WTC11 (cell line): ENCODE data around the gene DDX20. TPM values are rescaled to one million over a fixed set of nuclear protein-coding genes. Genes with fewer than 3 reads are reported as not detected.

ENCODE experiments used
- ATAC-seq: fragments of 200-7000 bp; cut with Tn5 transposase; 2 replicates; pipeline ENCODE4 v1.10.0; 2021; ENCODE audit warnings: mild to moderate bottlenecking, moderate library complexity
- CTCF ChIA-PET: fragments of 300-600 bp; sonication (Branson Sonifier 250); formaldehyde crosslinking; loops from one replicate; lab custom pipeline; 2021; ENCODE audit warnings: antibody characterized with exemption; lab: Charles Lee
- POLR2A ChIA-PET: fragments of 350-600 bp; sonication (Branson Sonifier 250); formaldehyde crosslinking; loops from one replicate; lab custom pipeline; 2021; ENCODE audit warnings: antibody characterized with exemption; lab: Charles Lee
- DNase-seq: peaks from one replicate; pipeline ENCODE4 v3.0.0; 2021; ENCODE audit warnings: low spot score
- H3K27ac Mint-ChIP-seq: 2 replicates; pipeline ENCODE4 v1.8.0; 2021; ENCODE audit warnings: mixed read lengths
- H3K27me3 Mint-ChIP-seq: 2 replicates; pipeline ENCODE4 v1.8.0; 2021; ENCODE audit warnings: low read depth, mild to moderate bottlenecking, moderate library complexity, mixed read lengths
- H3K36me3 Mint-ChIP-seq: 2 replicates; pipeline ENCODE4 v1.8.0; 2021; ENCODE audit warnings: mixed read lengths
- H3K4me1 Mint-ChIP-seq: 2 replicates; pipeline ENCODE4 v1.8.0; 2022; ENCODE audit warnings: mixed read lengths
- H3K4me3 Mint-ChIP-seq: 2 replicates; pipeline ENCODE4 v1.8.0; 2021; ENCODE audit warnings: mild to moderate bottlenecking, moderate library complexity, mixed read lengths
- H3K9me3 Mint-ChIP-seq: 2 replicates; pipeline ENCODE4 v1.8.0; 2021; ENCODE audit warnings: mixed read lengths
- CTCF ChIP-seq: fragments of 200-600 bp; IDR thresholded peaks from 2 replicates; pipeline ENCODE4 v1.8.0; 2022; ENCODE audit warnings: antibody characterized with exemption
- FOXK1 ChIP-seq: sonication (generic); formaldehyde crosslinking; IDR thresholded peaks from 2 replicates; pipeline ENCODE4 v1.8.0; 2022; ENCODE audit warnings: mild to moderate bottlenecking, moderate library complexity, missing genetic modification reagents
- GTF2I ChIP-seq: fragments of 250-450 bp; sonication (Bioruptor Pico); conservative IDR thresholded peaks from 2 replicates; pipeline ENCODE4 v1.4.0; 2021; ENCODE audit warnings: mild to moderate bottlenecking
- JAZF1 ChIP-seq: fragments of 250-450 bp; sonication (Bioruptor Pico); IDR thresholded peaks from 2 replicates; pipeline ENCODE4 v1.9.0; 2021; ENCODE audit warnings: moderate library complexity, mild to moderate bottlenecking, inconsistent platforms
- JUN ChIP-seq: sonication (generic); formaldehyde crosslinking; IDR thresholded peaks from 2 replicates; pipeline ENCODE4 v1.8.0; 2023; ENCODE audit warnings: mild to moderate bottlenecking, missing genetic modification reagents
- SP1 ChIP-seq: sonication (generic); formaldehyde crosslinking; conservative IDR thresholded peaks from 2 replicates; pipeline ENCODE4 v1.8.1; 2022; ENCODE audit warnings: missing genetic modification reagents
- STAT6 ChIP-seq: sonication (generic); formaldehyde crosslinking; conservative IDR thresholded peaks from 2 replicates; pipeline ENCODE4 v1.8.1; 2023; ENCODE audit warnings: mild to moderate bottlenecking, low read depth, missing genetic modification reagents, moderate library complexity
- TEAD4 ChIP-seq: sonication (generic); formaldehyde crosslinking; IDR thresholded peaks from 2 replicates; pipeline ENCODE4 v1.8.0; 2022; ENCODE audit warnings: mild to moderate bottlenecking, missing genetic modification reagents
- ZNF121 ChIP-seq: sonication (generic); formaldehyde crosslinking; IDR thresholded peaks from 2 replicates; pipeline ENCODE4 v1.8.0; 2023; ENCODE audit warnings: missing genetic modification reagents
- total RNA-seq: library from RNA; stranded (reverse); gene quantifications from 3 replicates; pipeline ENCODE4 v1.2.3, GENCODE V29; 2021
- TF ChIP-seq, protein P1 (sequence below): sonication (generic); formaldehyde crosslinking; IDR thresholded peaks from 2 replicates; pipeline ENCODE4 v1.8.0; 2022; ENCODE audit warnings: mild to moderate bottlenecking, missing genetic modification reagents
- TF ChIP-seq, protein P2 (sequence below): sonication (generic); formaldehyde crosslinking; IDR thresholded peaks from 2 replicates; pipeline ENCODE4 v1.8.0; 2022; ENCODE audit warnings: mild to moderate bottlenecking, missing genetic modification reagents

DDX20 gene
- total RNA-seq, 1 experiment from 2014 or later, result 19.3 TPM

- Mint-ChIP-seq H3K9me3 (no peaks in the 10 kb centered on the region), H3K36me3 (no peaks in the 10 kb centered on the region), H3K4me3 (no peak overlapping the region), H3K27me3 (no peaks in the 10 kb centered on the region), H3K27ac (peak overlapping the region; percentile 58), H3K4me1 (peaks cover 51% of the 10 kb centered on the region)
- peak; percentile 15 for ATAC-seq
- ChIA-PET CTCF (interaction anchor here (1.0 to 2.5 kb wide), 8 partner anchors 16 to 238 kb away, joined by 3 to 12 read pairs (median 6); no protein-coding TSS in a partner anchor), POLR2A (interaction anchor here (0.9 to 1.5 kb wide), 2 partner anchors 18 to 19 kb away, joined by 3 to 5 read pairs; partner anchors contain the start of gene INKA2)
- no peak for TF ChIP-seq GTF2I
- no peak for TF ChIP-seq SP1 (CRISPR knock-in tag)
- 0 out of 2 replicates have a peak, but pooled peaks have one; percentile 30 for TF ChIP-seq FOXK1 (CRISPR knock-in tag)
- TF ChIP-seq, protein P1, sequence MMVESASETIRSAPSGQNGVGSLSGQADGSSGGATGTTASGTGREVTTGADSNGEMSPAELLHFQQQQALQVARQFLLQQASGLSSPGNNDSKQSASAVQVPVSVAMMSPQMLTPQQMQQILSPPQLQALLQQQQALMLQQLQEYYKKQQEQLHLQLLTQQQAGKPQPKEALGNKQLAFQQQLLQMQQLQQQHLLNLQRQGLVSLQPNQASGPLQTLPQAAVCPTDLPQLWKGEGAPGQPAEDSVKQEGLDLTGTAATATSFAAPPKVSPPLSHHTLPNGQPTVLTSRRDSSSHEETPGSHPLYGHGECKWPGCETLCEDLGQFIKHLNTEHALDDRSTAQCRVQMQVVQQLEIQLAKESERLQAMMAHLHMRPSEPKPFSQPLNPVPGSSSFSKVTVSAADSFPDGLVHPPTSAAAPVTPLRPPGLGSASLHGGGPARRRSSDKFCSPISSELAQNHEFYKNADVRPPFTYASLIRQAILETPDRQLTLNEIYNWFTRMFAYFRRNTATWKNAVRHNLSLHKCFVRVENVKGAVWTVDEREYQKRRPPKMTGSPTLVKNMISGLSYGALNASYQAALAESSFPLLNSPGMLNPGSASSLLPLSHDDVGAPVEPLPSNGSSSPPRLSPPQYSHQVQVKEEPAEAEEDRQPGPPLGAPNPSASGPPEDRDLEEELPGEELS (CRISPR knock-in tag), result peak; percentile 32; the same call in 1 of the 2 replicates
- TF ChIP-seq JAZF1 (CRISPR knock-in tag), result no peak
- DNase-seq, result no peak
Observed at GRCh38 chr1:111720274-111720976, 35.3 kb upstream of the DDX20 start.

- peak; percentile 24 for ATAC-seq
- DNase-seq, result no peak
- H3K36me3 Mint-ChIP-seq, result no peaks in the 10 kb centered on the region; the same call in 1 of the 2 replicates
- H3K4me1 Mint-ChIP-seq, result peaks cover 57% of the 10 kb centered on the region
- H3K27ac Mint-ChIP-seq, result peak overlapping the region; percentile 54
- no peaks in the 10 kb centered on the region for H3K9me3 Mint-ChIP-seq
- POLR2A ChIA-PET, result interaction anchor here (0.9 to 1.5 kb wide), 2 partner anchors 17 to 18 kb away, joined by 3 to 5 read pairs; partner anchors contain the start of gene INKA2
- H3K27me3 Mint-ChIP-seq, result no peaks in the 10 kb centered on the region
- CTCF ChIA-PET, result interaction anchor here (0.6 to 2.5 kb wide), 9 partner anchors 15 to 239 kb away, joined by 3 to 12 read pairs (median 5); partner anchors contain the start of gene INKA2
- no peak overlapping the region for H3K4me3 Mint-ChIP-seq
- TF ChIP-seq TEAD4 (CRISPR knock-in tag) (no peak), STAT6 (CRISPR knock-in tag) (no peak), JUN (no peak), ZNF121 (CRISPR knock-in tag) (no peak), CTCF (no peak), FOXK1 (CRISPR knock-in tag) (no peak)
- TF ChIP-seq, protein P2, sequence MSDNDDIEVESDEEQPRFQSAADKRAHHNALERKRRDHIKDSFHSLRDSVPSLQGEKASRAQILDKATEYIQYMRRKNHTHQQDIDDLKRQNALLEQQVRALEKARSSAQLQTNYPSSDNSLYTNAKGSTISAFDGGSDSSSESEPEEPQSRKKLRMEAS (CRISPR knock-in tag), result no peak
Observed at GRCh38 chr1:111720977-111721786, 34.5 kb upstream of the DDX20 start.
